Transverse colon (tissue), 3 donors: ENCODE data around the gene VCX3A.

ENCODE experiments used
- CTCF ChIP-seq, 5 experiments: fragments of 200-600 bp in 3 of 5; fragments of 450-650 bp in 2 of 5; sonication (generic) in 3 of 5; IDR thresholded peaks; 1 replicate in 2 of 5; 2 replicates in 3 of 5; pipeline ENCODE4 v1.5.1; 2016 to 2017; ENCODE audit warnings: antibody characterized with exemption in 5 of 5, inconsistent platforms in 3 of 5, mild to moderate bottlenecking in 2 of 5, moderate library complexity in 1 of 5
- EP300 ChIP-seq: sonication (generic); formaldehyde crosslinking; IDR thresholded peaks from one replicate; pipeline ENCODE4 v1.6.1; 2017; ENCODE audit warnings: antibody characterized with exemption, low read depth

- TF ChIP-seq CTCF (IDR thresholded peaks at IDR 0.05) (no peak), EP300 (no peak)
Observed at GRCh38 chrX:6498324-6498723, 36.6 kb downstream of the VCX3A start.
